Stimulated activated CD4-positive, alpha-beta T cell treated with anti-CD3 and anti-CD28 coated beads, Interleukin-2, amount 100 ng/mL, for 24 hours (primary cell): ENCODE data around the gene OTOF.

ENCODE experiments used
- DNase-seq, 2 donors: peaks; one replicate each; pipeline ENCODE4 v3.0.0-alpha.2; 2020

The OTOF gene

GRCh38 chr2:26495705-26496297, 17.9 kb upstream of the OTOF start:
- no peak for DNase-seq

- DNase-seq: no peak
Observed at GRCh38 chr2:26494891-26495290, 17.0 kb upstream of the OTOF start.

GRCh38 chr2:26494199-26494598, 16.3 kb upstream of the OTOF start:
- DNase-seq: no peak

- DNase-seq: no peak
Observed at GRCh38 chr2:26493566-26493965, 15.6 kb upstream of the OTOF start.

- no peak for DNase-seq
Observed at GRCh38 chr2:26492749-26493515, 15.0 kb upstream of the OTOF start.

- no peak for DNase-seq
Observed at GRCh38 chr2:26491563-26492167, 13.7 kb upstream of the OTOF start.

GRCh38 chr2:26489213-26489850, 11.4 kb upstream of the OTOF start:
- no peak for DNase-seq

- DNase-seq: no peak
Observed at GRCh38 chr2:26488463-26489212, 10.7 kb upstream of the OTOF start.

GRCh38 chr2:26487192-26487591, 9.3 kb upstream of the OTOF start:
- no peak for DNase-seq

- DNase-seq: no peak
Observed at GRCh38 chr2:26486789-26487188, 8.9 kb upstream of the OTOF start.

- no peak for DNase-seq
Observed at GRCh38 chr2:26485725-26486418, 7.9 kb upstream of the OTOF start.

GRCh38 chr2:26485099-26485498, 7.2 kb upstream of the OTOF start:
- no peak for DNase-seq

GRCh38 chr2:26484579-26484978, 6.7 kb upstream of the OTOF start:
- no peak for DNase-seq

- DNase-seq: no peak
Observed at GRCh38 chr2:26483957-26484565, 6.1 kb upstream of the OTOF start.

GRCh38 chr2:26483516-26483915, 5.6 kb upstream of the OTOF start:
- no peak for DNase-seq

- no peak for DNase-seq
Observed at GRCh38 chr2:26483027-26483326, 5.1 kb upstream of the OTOF start.

GRCh38 chr2:26482211-26483026, 4.5 kb upstream of the OTOF start:
- DNase-seq: no peak

- DNase-seq: no peak
Observed at GRCh38 chr2:26481706-26482105, 3.8 kb upstream of the OTOF start.

- no peak for DNase-seq
Observed at GRCh38 chr2:26480566-26481423, 2.9 kb upstream of the OTOF start.
